Pancreas (tissue), 10 donors: Measurements from ENCODE around the gene TBC1D2. TPM values are rescaled to one million over a fixed set of nuclear protein-coding genes. Genes with fewer than 3 reads are reported as not detected.

Source experiments
- ATAC-seq, 4 donors: fragments of 200-7000 bp; cut with Tn5 transposase; one replicate each; pipeline versions ENCODE4 v1.8.0 to v1.9.1; 2020; ENCODE audit warnings: mild to moderate bottlenecking in 4 of 4, moderate library complexity in 4 of 4
- DNase-seq, 6 donors: peaks; one replicate each; pipeline ENCODE4 v3.0.0-alpha.2; 2020
- FAIRE-seq: peaks from 2 replicates; lab custom pipeline; 2012; peaks lifted over from hg19 to GRCh38; lab: Jason Lieb, UNC
- H3K27ac ChIP-seq, 4 donors: fragments of 200-600 bp; sonication (generic); 1 replicate in 3 of 4; 2 replicates in 1 of 4; pipeline versions ENCODE4 v1.5.0 to v1.8.0; 2020
- H3K27me3 ChIP-seq, 4 donors: fragments of 200-600 bp; one replicate each; pipeline ENCODE4 v1.8.0; 2021
- H3K36me3 ChIP-seq, 3 donors: fragments of 200-600 bp; sonication (generic) in 1 of 3; one replicate each; pipeline versions ENCODE4 v1.5.0 to v1.8.0; 2020 to 2021
- H3K4me1 ChIP-seq, 3 donors: fragments of 200-600 bp; one replicate each; pipeline ENCODE4 v1.8.0; 2021
- H3K4me3 ChIP-seq, 4 donors: fragments of 200-600 bp; sonication (generic) in 2 of 4; one replicate each; pipeline versions ENCODE4 v1.5.0 to v1.8.0; 2020 to 2021
- H3K9me3 ChIP-seq, 4 donors: fragments of 200-600 bp; one replicate each; pipeline ENCODE4 v1.8.0; 2021
- CTCF ChIP-seq, 4 donors: fragments of 200-600 bp; sonication (generic) in 3 of 4; IDR thresholded peaks; one replicate each; pipeline versions ENCODE4 v1.5.0 to v1.8.0; 2021; ENCODE audit warnings: antibody characterized with exemption in 4 of 4
- WGBS, 2 donors: extraction: QIAGEN DNeasy Blood & Tissue Kit; methylation state at CpG; one replicate each; pipeline ENCODE4 v1.1.7; 2013; 5-methylcytosine and 5-hydroxymethylcytosine counted together
- intact Hi-C, 3 donors: fragments of 100-400 bp; cut with DNase I; formaldehyde crosslinking; loops; one replicate each; pipeline versions ENCODE4 v1.11.1 to v1.14.2; 2022
- polyA plus RNA-seq, 2 donors: library from polyadenylated mRNA; stranded (reverse); fragments of 200-250 nt; gene quantifications; one replicate each; pipeline ENCODE4 v1.2.3, GENCODE V29; 2013
- total RNA-seq, 6 donors: library from RNA; stranded (reverse); fragmentation: NEBNext Ultra II Directional in 4 of 6; extraction: Animal tissue kit (Norgen Biotek cat#: 25700) in 4 of 6; gene quantifications; one replicate each; pipeline versions ENCODE4 v1.2.1 to v1.2.4, GENCODE V29; 2021 to 2023
- donor health status: healthy with polysubstance abuse.
- donor health status: DM: no; HTN: no; CAD: no; lungs with moderate emphysema.
- donor health status: DM: no; HTN: no; CAD: no.
- donor health status: control.
- donor health status: control.
- donor health status: Bipolar disorder and iron deficiency.
- donor health status: DM: yes; HTN: yes; CAD: no.
- donor health status: DM: no; HTN: no; CAD: no.
- donor health status: DM: no; HTN: no; CAD: no.
- donor health status: DM: yes; HTN: yes; CAD: no.

The TBC1D2 gene
- total and polyA plus RNA-seq, 8 donors: 1.9 to 5.2 (median 2.4) TPM

GRCh38 chr9:98290411-98290810 is 35.0 kb upstream of the TBC1D2 start:
- intact Hi-C loops: no loop called here
- DNase-seq (no peak), ATAC-seq (no peak), FAIRE-seq (no peak)
- no peak for TF ChIP-seq CTCF (IDR thresholded peaks at IDR 0.05)
- Histone ChIP-seq H3K36me3 (no peaks in the 10 kb centered on the region), H3K4me1 (no peaks in the 10 kb centered on the region), H3K4me3 (no peak overlapping the region), H3K27ac (no peak overlapping the region), H3K27me3 (no peaks in the 10 kb centered on the region), H3K9me3 (no peaks in the 10 kb centered on the region)
- 90 to 91% methylated on average over 18 of the region's 18 CpGs for whole genome bisulfite sequencing, 2 donors

DNA sequence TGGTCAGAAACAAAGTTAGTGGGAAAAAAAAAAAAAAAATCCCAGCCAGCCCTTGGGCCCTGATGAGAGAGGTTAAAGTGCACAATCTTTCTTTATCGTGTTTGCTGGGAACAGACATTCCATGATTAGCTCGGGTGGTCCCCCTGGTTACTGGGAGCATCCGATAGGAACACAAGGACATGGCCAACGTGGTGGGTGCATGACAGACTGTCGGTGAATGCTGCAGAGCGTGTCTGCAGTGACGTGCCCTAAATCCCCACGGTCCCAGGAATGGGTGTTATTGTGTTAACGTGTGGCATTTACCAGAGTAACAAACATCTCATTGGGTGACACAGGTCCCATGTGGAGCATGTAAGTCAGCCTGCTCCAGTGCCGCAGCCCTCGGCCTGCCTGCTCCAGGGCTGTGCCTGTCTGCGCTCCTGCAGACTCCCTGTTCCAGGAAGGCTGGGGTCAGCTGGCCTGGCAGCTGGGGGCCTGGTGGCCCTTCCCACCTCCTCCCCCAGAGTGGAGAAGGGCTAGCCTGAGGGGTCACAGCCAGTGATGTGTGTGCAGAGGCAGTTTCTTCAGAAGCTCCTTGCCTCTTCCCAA is 34.3 kb upstream of the TBC1D2 start:
- H3K27ac ChIP-seq: no peak overlapping the region
- FAIRE-seq (no peak), DNase-seq (no peak), ATAC-seq (no peak)
- no peak overlapping the region for H3K4me3 ChIP-seq
- H3K27me3 ChIP-seq: no peaks in the 10 kb centered on the region
- no peaks in the 10 kb centered on the region for H3K4me1 ChIP-seq
- intact Hi-C loops: no loop called here
- no peaks in the 10 kb centered on the region for H3K36me3 ChIP-seq
- H3K9me3 ChIP-seq: no peaks in the 10 kb centered on the region
- WGBS, 2 donors: 76 to 79% methylated on average over 12 of the region's 12 CpGs
- no peak for TF ChIP-seq CTCF (IDR thresholded peaks at IDR 0.05)

GRCh38 chr9:98288881-98289280 is 33.4 kb upstream of the TBC1D2 start:
- H3K4me3 ChIP-seq: no peak overlapping the region
- WGBS, 2 donors: 59 to 66% methylated on average over 5 of the region's 5 CpGs
- no peak for DNase-seq
- no peak for TF ChIP-seq CTCF (IDR thresholded peaks at IDR 0.05)
- H3K27me3 ChIP-seq: no peaks in the 10 kb centered on the region
- no peak overlapping the region for H3K27ac ChIP-seq
- intact Hi-C loops: no loop called here
- H3K4me1 ChIP-seq: no peaks in the 10 kb centered on the region
- ATAC-seq: no peak
- H3K9me3 ChIP-seq: no peaks in the 10 kb centered on the region
- no peak for FAIRE-seq
- no peaks in the 10 kb centered on the region for H3K36me3 ChIP-seq

DNA sequence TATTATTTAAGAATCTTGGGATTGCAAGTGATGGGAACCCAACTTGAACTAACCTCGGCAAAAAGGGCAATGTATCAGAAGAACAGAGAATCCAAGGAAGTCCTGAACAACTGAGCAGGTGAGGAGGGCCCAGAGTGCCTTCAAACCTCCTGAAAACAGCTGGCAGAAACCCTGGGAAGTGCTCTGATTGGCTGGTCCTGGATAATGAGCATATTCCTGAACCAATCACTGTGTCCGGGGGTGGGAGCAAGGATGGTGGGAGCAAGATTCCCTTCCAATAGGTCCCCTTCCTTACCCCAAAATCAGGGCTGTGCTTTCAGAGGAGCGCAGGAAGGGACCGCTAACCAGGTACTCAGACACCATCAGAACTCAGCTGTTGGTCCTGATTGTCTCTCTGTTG is 31.9 kb upstream of the TBC1D2 start:
- 91 to 92% methylated on average over 4 of the region's 4 CpGs for WGBS, 2 donors
- no peak for DNase-seq
- intact Hi-C loops: no loop called here

More for the DNA sequence above, 31.9 kb upstream of the TBC1D2 start:
- H3K4me1 ChIP-seq: no peaks in the 10 kb centered on the region
- no peak for TF ChIP-seq CTCF (IDR thresholded peaks at IDR 0.05)
- no peaks in the 10 kb centered on the region for H3K36me3 ChIP-seq
- no peak overlapping the region for H3K27ac ChIP-seq
- no peak for FAIRE-seq
- H3K4me3 ChIP-seq: no peak overlapping the region
- ATAC-seq: no peak
- no peaks in the 10 kb centered on the region for H3K27me3 ChIP-seq
- H3K9me3 ChIP-seq: no peaks in the 10 kb centered on the region
